HepG2 (cell line): ENCODE results near the gene CBLB.

Experiments
- CREM ChIP-seq, 2 experiments: sonication (generic) in 1 of 2; formaldehyde crosslinking in 1 of 2; IDR thresholded peaks; 2 replicates each; pipeline versions ENCODE4 v1.4.0 to v1.6.1; 2016 to 2020; ENCODE audit warnings: antibody characterized with exemption in 1 of 2, mild to moderate bottlenecking in 1 of 2, missing genetic modification reagents in 1 of 2
- JARID2 ChIP-seq: sonication (generic); formaldehyde crosslinking; IDR thresholded peaks from 2 replicates; pipeline ENCODE4 v1.8.1; 2023; ENCODE audit warnings: missing genetic modification reagents, inconsistent platforms; ENCODE audit not compliant: insufficient replicate concordance
- PHF20 ChIP-seq: sonication (generic); formaldehyde crosslinking; IDR thresholded peaks from 2 replicates; pipeline ENCODE4 v1.5.0; 2020; ENCODE audit warnings: mild to moderate bottlenecking, missing genetic modification reagents
- RELA ChIP-seq: sonication (generic); formaldehyde crosslinking; IDR thresholded peaks from 2 replicates; pipeline ENCODE4 v1.4.0; 2020; ENCODE audit warnings: missing genetic modification reagents
- SP5 ChIP-seq: IDR thresholded peaks from 2 replicates; pipeline ENCODE4 v1.6.1; 2016; ENCODE audit warnings: low read depth, borderline replicate concordance
- ZNF232 ChIP-seq: sonication (generic); formaldehyde crosslinking; IDR thresholded peaks from 2 replicates; pipeline ENCODE4 v1.4.0; 2020; ENCODE audit warnings: missing genetic modification reagents, borderline replicate concordance
- ZNF3 ChIP-seq: IDR thresholded peaks from 2 replicates; pipeline ENCODE4 v1.7.0; 2017; ENCODE audit warnings: inconsistent platforms
- TF ChIP-seq, protein P1 (sequence below): sonication (generic); formaldehyde crosslinking; IDR thresholded peaks from 2 replicates; pipeline ENCODE4 v1.5.0; 2020; ENCODE audit warnings: missing genetic modification reagents
- TF ChIP-seq, protein P2 (sequence below): sonication (generic); formaldehyde crosslinking; IDR thresholded peaks from 2 replicates; pipeline ENCODE4 v1.5.0; 2020; ENCODE audit warnings: missing genetic modification reagents

DNA sequence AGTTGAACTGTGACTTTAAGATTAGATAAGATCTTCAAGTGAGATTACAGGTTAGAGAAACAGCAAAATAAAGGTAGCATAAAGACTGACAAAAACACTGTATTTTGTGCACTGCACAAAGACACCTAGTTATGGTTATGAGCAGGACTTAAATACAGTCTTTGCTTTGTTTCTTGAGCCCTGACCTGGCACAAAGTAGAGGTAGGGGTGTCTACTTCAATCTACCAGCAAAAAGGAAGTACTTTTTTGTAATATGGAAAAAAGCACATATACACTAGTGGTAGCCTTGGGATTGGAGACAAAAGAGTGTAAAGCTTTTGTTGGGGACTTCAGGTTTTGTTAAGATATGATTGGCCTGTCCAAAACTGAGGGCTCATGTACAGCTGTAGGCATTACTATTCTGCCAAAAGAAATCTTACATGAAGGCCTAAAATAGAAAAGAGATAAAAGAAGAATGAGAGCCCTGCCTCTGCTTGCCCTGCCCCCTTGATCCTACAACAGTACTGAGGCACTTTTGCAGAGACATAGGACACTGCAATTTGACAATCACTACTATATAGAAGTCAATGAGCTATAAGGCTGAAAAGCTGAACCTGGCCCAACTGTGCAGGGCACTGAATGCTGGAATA lies 194.3 kb downstream of the CBLB start:
- TF ChIP-seq CREM (IDR thresholded peaks at IDR 0.05) = no peak
- no peak for TF ChIP-seq CREM (CRISPR knock-in tag; IDR thresholded peaks at IDR 0.05)
- TF ChIP-seq ZNF232 = no peak
- TF ChIP-seq, protein P1, sequence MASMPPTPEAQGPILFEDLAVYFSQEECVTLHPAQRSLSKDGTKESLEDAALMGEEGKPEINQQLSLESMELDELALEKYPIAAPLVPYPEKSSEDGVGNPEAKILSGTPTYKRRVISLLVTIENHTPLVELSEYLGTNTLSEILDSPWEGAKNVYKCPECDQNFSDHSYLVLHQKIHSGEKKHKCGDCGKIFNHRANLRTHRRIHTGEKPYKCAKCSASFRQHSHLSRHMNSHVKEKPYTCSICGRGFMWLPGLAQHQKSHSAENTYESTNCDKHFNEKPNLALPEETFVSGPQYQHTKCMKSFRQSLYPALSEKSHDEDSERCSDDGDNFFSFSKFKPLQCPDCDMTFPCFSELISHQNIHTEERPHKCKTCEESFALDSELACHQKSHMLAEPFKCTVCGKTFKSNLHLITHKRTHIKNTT = no peak
- no peak for TF ChIP-seq RELA (CRISPR knock-in tag)
- no peak for TF ChIP-seq ZNF3
- TF ChIP-seq PHF20 (CRISPR knock-in tag) = no peak
- TF ChIP-seq, protein P2, sequence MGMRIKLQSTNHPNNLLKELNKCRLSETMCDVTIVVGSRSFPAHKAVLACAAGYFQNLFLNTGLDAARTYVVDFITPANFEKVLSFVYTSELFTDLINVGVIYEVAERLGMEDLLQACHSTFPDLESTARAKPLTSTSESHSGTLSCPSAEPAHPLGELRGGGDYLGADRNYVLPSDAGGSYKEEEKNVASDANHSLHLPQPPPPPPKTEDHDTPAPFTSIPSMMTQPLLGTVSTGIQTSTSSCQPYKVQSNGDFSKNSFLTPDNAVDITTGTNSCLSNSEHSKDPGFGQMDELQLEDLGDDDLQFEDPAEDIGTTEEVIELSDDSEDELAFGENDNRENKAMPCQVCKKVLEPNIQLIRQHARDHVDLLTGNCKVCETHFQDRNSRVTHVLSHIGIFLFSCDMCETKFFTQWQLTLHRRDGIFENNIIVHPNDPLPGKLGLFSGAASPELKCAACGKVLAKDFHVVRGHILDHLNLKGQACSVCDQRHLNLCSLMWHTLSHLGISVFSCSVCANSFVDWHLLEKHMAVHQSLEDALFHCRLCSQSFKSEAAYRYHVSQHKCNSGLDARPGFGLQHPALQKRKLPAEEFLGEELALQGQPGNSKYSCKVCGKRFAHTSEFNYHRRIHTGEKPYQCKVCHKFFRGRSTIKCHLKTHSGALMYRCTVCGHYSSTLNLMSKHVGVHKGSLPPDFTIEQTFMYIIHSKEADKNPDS (CRISPR knock-in tag) = no peak
- no peak for TF ChIP-seq JARID2 (CRISPR knock-in tag)
- TF ChIP-seq SP5 (CRISPR knock-in tag) = no peak
